AG08395 (cell line): ENCODE measurements around the gene OR7D4.
"Not testable (repeated sequence)": the region's sequence is repeated elsewhere in the genome, so short reads cannot be mapped to it uniquely, and the experiment has no call there.

Experiments
- DNase-seq: peaks from one replicate; pipeline ENCODE4 v3.0.0; 2012; ENCODE audit warnings: mixed read lengths, low spot score

Gene OR7D4

DNA sequence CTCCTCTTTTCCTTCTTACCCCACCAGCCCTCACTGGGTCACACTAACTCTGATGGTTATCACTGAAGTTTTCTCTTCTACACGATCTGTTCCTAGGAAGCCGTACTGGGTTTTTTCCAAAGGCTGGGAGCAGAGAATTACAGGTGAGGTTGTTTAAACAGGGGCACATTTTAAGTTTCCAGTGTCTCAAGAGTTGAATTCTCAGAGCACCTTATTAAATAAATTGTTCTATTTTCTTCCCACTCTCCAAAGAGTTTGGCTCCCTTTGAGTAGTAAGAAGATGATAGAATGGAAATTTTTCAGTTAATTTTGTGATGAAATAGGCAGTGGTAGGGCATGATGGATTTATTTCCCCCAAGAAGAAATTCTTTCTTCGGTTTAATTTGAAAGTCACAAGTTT is at the start of gene OR7D4:
OR7D4 (minus strand) TSS at position 101 of the 400 bp plus-strand sequence. CDS start 4,752 bp downstream, outside the sequence.
- DNase-seq, result no peak

DNA sequence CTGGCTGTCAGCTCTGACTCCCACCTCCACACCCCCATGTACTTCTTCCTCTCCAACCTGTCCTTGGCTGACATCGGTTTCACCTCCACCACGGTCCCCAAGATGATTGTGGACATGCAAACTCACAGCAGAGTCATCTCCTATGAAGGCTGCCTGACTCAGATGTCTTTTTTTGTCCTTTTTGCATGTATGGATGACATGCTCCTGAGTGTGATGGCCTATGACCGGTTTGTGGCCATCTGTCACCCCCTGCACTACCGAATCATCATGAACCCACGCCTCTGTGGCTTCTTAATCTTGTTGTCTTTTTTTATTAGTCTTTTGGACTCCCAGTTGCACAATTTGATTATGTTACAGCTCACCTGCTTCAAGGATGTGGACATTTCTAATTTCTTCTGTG is 31.8 kb upstream of the OR7D4 start:
- DNase-seq, result no peak

DNA sequence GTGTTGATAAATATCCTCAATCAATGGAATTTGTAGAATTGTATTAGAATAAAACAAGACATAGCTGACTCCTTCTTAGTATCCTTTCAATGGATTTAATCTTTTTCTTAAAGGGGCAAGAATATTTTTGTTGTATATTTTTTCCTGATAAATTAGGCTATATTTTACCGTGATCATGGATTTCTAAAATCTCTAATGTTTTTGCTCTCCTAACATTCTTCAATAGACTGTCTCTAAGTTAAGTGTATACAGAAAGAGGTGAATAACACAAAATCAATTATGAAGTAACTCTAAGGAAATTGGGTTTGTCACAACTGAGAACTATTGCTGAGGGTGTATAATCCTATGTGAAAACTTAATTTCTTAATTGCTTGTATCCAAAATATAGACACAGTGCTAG is 31.2 kb upstream of the OR7D4 start, which contains the start of gene OR7E24:
OR7E24 (plus strand) TSS at position 301 of the 400 bp plus-strand sequence. CDS start 114 bp downstream, outside the sequence.
- DNase-seq, result no peak

DNA sequence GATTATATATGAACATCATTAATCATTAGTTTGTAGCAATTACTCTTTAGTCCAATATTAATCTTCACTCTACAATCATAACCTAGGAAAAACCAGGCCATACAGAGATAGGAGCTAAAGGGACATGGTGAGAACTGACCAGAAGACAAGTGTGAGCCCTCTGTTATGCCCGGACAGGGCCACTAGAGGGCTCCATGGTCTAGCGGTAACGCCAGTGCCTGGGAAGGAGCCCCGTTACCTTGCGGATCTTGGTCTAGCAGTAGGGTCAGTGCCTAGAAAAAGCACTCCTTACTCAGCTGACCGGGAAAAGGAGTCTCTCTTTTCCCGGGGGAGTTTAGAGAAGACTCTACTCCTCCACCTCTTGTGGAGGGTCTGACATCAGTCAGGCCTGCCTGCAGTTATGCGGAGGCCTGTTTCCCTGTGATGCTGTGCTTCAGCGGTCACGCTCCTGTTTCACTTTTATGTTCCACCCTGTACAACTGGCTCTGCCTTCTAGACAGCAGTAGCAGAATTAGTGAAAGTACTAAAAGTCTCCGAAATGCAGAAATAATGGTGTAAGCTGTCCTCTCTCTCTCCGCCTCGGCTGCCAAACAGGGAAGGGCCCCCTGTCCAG is 13.8 kb downstream of the OR7D4 start:
- peak; percentile 63 for DNase-seq

DNA sequence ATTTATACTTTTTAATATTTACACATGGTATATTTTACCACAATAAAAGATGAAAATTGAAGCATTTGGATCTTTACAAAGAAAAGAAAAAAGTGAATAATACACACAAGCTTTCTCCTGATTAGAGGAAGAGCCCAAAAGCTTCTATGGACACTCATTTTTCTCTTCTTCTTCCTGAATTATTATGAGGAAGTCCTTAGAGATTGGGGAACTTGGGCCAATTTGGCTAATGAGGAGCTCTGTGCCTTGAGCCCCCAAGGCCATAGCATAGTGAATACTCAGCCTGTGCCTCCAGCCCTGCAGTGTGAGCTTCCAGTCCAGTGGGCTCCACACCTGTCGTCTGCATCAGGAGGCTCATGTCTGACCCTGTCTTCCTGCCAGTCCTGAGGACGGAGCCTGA is 21.3 kb downstream of the OR7D4 start:
- not testable (repeated sequence) for DNase-seq

DNA sequence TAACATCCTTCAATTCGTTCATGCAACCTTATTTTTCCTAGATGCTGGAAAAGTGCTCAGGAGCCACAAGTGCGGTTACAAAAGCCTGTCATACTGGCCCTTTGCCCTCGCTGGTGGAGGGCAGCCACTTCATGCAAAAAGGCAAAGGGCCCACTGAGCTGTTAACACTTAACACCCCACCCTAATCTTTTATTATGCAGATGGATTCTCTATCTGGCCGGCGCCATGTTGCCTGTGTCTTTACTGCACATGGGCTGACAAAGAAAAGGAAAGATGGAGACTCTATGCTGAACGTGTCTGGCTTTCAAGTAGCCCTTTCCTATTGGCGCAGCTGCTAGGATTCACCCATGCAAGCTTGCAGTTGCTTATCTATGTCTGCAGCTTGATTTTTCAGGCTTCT is 29.9 kb downstream of the OR7D4 start:
- DNase-seq, result no peak

DNA sequence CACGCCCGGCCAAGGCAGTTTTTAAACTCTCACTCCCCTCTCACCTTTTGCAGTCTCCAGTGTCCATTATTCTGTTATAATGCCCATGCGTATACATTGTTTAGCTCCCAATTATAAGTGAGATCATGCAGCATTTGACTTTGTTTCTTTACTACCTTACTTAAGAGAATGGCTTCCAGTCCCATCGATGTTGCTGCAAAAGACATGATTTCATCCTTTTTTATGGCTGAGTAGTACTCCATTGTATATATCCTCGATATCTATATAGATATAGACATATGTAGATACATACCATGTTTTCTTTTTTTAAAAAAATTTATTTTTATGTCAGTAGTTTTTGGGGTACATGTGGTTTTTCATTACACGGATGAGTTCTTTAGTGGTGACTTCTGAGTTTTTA is 32.2 kb downstream of the OR7D4 start:
- no peak for DNase-seq

DNA sequence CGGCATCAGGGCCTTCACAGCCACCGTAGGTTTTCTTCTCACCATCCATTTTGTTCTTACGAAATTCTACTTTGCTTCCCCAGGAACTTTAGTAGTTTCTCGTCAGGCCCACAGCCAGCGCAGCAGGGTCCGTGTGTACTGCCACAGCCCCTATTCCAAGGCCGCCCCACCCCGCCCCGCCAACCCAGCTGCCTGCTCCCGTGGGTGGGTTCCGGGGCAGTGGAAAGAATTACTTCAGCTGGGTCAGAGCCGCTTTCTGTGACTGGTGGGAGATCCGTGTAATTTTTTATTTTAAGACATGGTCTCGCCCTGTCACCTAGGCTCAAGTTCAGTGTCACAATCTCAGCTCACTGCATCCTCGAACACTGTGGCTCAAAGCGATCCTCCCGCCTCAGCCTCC is 36.4 kb downstream of the OR7D4 start:
- no peak for DNase-seq

DNA sequence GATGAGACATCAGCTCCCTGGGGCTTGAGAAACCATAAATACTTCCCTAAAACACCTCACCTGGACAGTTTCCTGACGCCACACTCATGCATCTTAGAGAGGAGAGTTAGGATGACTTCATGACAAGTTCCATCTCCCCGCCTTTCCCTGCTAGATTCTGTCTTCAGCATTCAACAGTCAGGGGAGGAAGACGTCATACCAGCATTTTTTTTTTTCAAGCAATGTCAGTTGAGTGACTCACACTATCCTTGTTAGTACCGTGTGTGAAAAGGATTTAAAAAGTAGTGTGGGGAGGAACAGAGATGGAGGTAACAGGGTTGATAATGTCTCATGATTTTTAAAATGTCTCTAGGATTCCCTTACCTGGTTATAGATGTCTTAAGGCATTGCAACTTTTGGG is 40.5 kb downstream of the OR7D4 start, which contains the start of gene OR7D2:
OR7D2 (plus strand) TSS at position 79 of the 400 bp plus-strand sequence. CDS start 6,803 bp downstream, outside the sequence.
- DNase-seq, result no peak

DNA sequence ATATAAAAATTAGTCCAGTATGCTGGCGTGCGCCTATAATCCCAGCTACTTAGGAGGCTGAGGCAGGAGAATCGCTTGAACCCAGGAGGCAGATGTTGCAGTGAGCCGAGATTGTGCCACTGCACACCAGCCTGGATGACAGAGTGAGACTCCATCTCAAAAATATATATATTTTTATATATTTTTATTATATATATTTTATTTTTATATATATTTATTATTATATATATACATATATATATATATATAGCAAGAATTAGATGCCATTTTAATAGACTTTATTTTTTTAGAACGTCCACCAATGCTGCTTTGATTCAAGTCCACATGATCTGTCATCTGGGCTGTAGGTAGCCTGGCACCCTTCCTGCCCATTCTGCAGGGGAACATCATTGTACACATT is 44.1 kb downstream of the OR7D4 start:
- no peak for DNase-seq

DNA sequence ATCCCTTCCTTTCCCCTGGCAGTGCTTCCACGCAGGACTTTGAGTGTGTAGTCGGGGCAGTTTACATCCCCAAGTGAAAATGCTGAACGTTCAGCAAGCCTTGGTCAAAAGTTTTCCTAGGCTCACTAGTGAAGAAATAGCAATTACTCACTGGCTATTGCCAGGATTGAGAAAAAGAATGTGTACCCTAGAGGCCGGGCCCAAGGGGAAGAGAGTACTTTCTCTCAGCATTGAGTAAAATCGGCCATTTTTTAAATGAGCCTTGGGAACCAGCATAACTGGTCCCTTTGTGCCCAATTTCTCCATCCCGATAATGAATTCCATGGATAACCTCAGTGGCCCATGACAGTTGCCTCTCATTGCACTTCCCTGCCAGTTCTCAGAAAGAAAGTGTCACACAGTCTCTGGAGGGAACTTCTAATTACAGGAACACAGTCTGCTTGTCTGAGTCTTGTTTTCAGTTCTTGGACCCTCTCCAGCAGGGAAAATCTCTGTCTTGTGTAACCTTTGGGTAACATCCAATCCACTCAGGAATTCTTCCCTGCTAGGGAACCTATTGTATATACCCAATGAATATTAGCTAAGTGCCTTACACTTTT is 47.9 kb downstream of the OR7D4 start:
- no peak for DNase-seq

DNA sequence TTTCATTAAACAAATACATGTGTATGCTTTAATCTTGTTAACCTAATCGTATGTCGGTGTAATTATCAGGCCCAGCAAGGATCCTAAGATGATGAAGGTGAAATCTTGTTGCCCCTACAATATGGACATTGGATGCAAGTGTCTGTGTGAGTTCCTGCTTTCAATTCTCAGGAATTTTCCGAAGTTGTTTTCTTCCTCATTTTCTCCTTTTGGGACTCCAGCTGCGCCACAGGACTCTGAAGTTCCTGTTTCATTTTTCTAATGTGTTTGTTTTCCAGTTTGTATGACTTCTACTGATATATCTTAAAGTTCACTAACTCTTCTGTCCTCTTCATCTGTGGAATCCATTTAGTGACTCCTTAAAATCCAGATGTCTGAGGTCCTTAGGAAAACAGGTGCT is 52.5 kb downstream of the OR7D4 start:
- DNase-seq, result no peak

DNA sequence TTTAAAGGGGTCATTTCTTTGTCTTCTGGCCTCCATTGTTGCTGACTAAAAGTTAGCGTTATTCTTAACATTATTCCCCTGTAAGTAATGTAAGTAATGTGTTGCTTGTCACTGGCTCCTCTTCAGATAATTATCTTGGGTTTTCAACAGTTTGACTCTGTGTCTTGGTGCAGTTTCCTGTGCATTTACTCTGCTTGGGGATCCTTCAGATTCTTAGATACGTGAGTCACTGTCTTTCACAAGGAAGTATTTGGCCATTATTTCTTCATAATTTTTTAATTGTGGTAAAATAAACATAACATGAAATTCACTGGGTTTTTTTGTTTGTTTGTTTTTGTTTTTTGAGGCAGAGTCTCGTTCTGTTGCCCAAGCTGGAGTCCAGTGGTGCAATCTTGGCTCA is 54.1 kb downstream of the OR7D4 start:
- no peak for DNase-seq

DNA sequence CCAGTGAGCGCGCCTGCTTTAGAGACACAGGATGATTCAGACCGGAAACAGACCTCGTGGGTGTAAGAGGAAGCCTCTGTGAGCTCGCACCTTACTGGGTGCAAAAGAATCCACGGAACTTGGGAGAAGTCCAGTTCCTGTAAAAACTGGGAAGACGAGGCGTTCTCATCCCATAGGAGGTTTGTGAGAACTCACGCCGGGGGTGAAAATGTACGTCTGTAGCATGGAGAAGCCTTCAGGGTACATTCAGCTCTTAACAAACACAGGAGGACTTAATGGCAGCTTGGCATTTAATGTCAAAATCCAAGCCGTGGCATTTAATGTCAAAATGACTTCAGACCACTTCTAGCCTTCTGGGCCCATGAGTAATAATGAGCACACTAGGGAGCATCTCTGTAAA is 58.0 kb downstream of the OR7D4 start:
- no peak for DNase-seq
